Vagina (tissue), 2 donors: ENCODE results near the gene RYK. TPM values are rescaled to one million over a fixed set of nuclear protein-coding genes. Genes with fewer than 3 reads are reported as not detected.

Experiments
- DNase-seq, 2 donors: peaks; one replicate each; pipeline ENCODE4 v3.0.0-alpha.2; 2017; ENCODE audit errors: extremely low spot score in 2 of 2
- H3K27ac ChIP-seq: fragments of 200-600 bp; sonication (generic); one replicate; pipeline ENCODE4 v1.5.1; 2019
- H3K27me3 ChIP-seq: fragments of 200-600 bp; sonication (generic); one replicate; pipeline ENCODE4 v1.5.1; 2019
- H3K36me3 ChIP-seq, 2 donors: fragments of 200-600 bp; sonication (generic); one replicate each; pipeline ENCODE4 v1.5.1; 2017 to 2019
- H3K4me1 ChIP-seq: fragments of 200-600 bp; sonication (generic); one replicate; pipeline ENCODE4 v1.5.1; 2019
- H3K4me3 ChIP-seq, 2 donors: fragments of 200-600 bp; sonication (generic); 1 replicate in 1 of 2; 2 replicates in 1 of 2; pipeline ENCODE4 v1.5.1; 2016 to 2019
- H3K9me3 ChIP-seq: fragments of 200-600 bp; sonication (generic); one replicate; pipeline ENCODE4 v1.5.1; 2019
- CTCF ChIP-seq, 3 experiments: fragments of 450-650 bp in 2 of 3; fragments of 200-600 bp in 1 of 3; sonication (generic) in 1 of 3; IDR thresholded peaks; one replicate each; pipeline ENCODE4 v1.5.1; 2017 to 2019; ENCODE audit warnings: antibody characterized with exemption in 3 of 3, mild to moderate bottlenecking in 2 of 3, moderate library complexity in 2 of 3
- POLR2A ChIP-seq, 2 donors: fragments of 450-650 bp; IDR thresholded peaks; one replicate each; pipeline ENCODE4 v1.6.1; 2017; ENCODE audit warnings: antibody characterized with exemption in 2 of 2, mild to moderate bottlenecking in 2 of 2, moderate library complexity in 2 of 2
- POLR2AphosphoS5 ChIP-seq, 2 donors: sonication (generic); formaldehyde crosslinking; IDR thresholded peaks; one replicate each; pipeline ENCODE4 v1.9.0; 2017; ENCODE audit warnings: antibody characterized with exemption in 2 of 2, mild to moderate bottlenecking in 2 of 2, low read depth in 1 of 2; ENCODE audit not compliant: insufficient read depth in 1 of 2
- intact Hi-C: fragments of 100-400 bp; cut with DNase I; formaldehyde crosslinking; loops from one replicate; pipeline ENCODE4 v1.15.1; 2023
- total RNA-seq: library from RNA; depleted of rRNA; stranded (reverse); fragments of >200 nt; gene quantifications from one replicate; pipeline ENCODE4 v1.2.3, GENCODE V29; 2016

Gene RYK
- total RNA-seq, 1 donor from 2014 or later: 102 TPM

DNA sequence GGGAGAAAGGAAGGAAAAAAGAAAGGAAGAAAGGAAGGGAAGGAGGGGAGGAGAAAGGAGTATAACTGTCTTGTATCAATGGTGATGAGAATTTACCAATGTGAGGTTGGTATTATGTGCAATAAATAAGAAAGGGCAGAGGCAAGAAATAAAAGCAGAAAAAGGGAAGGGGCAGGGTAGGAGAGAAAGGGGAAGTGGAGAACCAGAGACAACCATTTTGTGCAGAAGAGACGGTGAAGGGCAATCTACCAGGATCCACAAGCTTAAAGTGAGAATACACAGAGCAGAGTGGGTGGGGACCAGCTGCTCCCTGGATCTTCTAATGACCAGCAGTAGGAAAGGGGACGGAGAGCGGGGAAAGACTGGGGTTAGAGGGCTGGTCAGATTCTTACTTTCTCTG, 114.1 kb downstream of the RYK start:
- H3K4me3 ChIP-seq: no peak overlapping the region
- DNase-seq: no peak
- H3K27me3 ChIP-seq: no peaks in the 10 kb centered on the region
- TF ChIP-seq CTCF (IDR thresholded peaks at IDR 0.05): no peak
- TF ChIP-seq POLR2AphosphoS5 (IDR thresholded peaks at IDR 0.05; ENCODE audit: insufficient read depth in 1 of 2, low read depth in 1 of 2): no peak
- TF ChIP-seq POLR2A (IDR thresholded peaks at IDR 0.05): no peak
- H3K4me1 ChIP-seq: no peaks in the 10 kb centered on the region
- intact Hi-C loops: no loop called here
- H3K9me3 ChIP-seq: no peaks in the 10 kb centered on the region
- H3K36me3 ChIP-seq: no peaks in the 10 kb centered on the region
- no peak overlapping the region for H3K27ac ChIP-seq

DNA sequence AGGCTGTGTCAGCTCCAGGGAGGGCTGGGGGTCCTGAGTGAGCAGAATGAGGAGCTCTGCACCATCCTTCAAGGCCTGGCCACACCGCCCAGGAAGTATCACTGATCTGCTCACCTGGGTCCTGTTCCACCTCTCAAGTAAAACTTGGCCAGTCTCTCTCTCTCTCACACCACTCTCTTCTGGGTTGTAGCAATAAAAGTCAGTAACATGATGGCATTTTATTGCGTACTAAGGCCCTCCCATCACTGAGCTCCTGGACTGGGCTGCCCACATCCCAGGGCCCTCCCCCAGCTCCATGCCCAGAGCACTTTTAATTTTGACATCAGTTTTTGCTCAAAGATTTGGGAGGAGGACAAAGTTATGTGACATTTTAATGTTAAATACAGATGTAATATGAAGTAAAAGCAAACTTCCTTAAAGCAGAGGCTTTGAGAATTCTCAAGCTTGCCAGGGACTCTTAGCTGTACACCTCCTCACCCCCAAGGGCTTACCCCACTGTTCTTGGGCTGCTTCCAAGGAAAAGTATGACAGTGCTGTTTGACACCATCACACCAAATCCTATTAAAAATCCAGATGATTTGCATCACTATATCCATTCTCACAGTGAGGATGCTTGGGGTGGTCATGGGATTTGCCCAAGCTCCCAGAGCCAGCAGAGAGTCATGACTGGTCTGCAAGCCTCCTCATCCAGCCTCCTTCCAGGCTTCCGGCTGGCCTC, 115.8 kb downstream of the RYK start:
- DNase-seq: no peak
- no peaks in the 10 kb centered on the region for H3K27me3 ChIP-seq
- TF ChIP-seq POLR2A (IDR thresholded peaks at IDR 0.05) (no peak), CTCF (IDR thresholded peaks at IDR 0.05) (no peak), POLR2AphosphoS5 (IDR thresholded peaks at IDR 0.05; ENCODE audit: insufficient read depth in 1 of 2, low read depth in 1 of 2) (no peak)
- H3K4me3 ChIP-seq: no peak overlapping the region
- no peaks in the 10 kb centered on the region for H3K9me3 ChIP-seq
- no peaks in the 10 kb centered on the region for H3K4me1 ChIP-seq
- H3K27ac ChIP-seq: no peak overlapping the region
- no peaks in the 10 kb centered on the region for H3K36me3 ChIP-seq
- intact Hi-C loops: no loop called here

DNA sequence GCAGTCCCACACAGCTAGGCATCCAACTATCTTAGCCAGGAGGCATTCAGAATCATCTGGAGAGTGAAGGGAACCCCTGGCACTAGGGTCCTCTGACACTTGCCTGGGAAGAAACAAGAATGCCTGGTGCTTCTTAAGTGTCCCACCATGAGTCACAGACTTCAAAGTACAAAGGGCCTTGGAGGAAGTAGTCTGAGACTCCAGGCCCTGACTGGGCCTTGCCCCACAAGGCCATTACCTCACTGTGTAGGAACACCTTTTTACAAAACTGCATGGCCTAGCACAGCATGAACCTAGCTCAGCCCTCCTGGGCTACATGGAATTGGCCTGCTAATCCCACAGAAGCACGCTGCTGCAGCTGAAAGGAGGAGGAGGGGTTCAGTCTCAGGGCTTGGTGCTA, 116.4 kb downstream of the RYK start:
- no peaks in the 10 kb centered on the region for H3K27me3 ChIP-seq
- H3K9me3 ChIP-seq: no peaks in the 10 kb centered on the region
- no peak overlapping the region for H3K27ac ChIP-seq
- no peak for TF ChIP-seq CTCF (IDR thresholded peaks at IDR 0.05)
- no peak for TF ChIP-seq POLR2A (IDR thresholded peaks at IDR 0.05)
- TF ChIP-seq POLR2AphosphoS5 (IDR thresholded peaks at IDR 0.05; ENCODE audit: insufficient read depth in 1 of 2, low read depth in 1 of 2): no peak
- no peaks in the 10 kb centered on the region for H3K36me3 ChIP-seq
- intact Hi-C loops: no loop called here
- no peak for DNase-seq
- no peak overlapping the region for H3K4me3 ChIP-seq
- no peaks in the 10 kb centered on the region for H3K4me1 ChIP-seq

DNA sequence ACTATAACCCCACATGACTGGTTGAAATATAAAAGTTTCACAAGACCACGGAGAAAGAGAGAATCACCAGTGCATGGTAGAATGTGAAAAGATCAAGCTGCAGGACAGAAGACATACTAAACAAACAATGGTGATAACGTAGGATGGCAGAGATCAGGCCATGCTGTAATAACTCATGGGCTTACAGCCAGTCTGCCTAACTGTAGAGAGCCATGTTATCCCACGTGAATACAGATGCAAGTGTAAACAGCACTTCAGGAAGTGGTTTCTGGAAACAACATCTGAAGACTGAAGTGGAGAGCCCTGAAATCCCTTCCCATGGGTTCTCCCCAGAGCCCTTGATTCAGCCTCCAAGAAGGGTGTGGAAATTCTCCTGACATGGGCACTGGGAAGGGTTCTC, 117.7 kb downstream of the RYK start:
- Histone ChIP-seq H3K36me3 (peaks cover 0 to 6% of the 10 kb centered on the region in 2 donors), H3K4me3 (no peak overlapping the region), H3K27me3 (no peaks in the 10 kb centered on the region), H3K27ac (no peak overlapping the region), H3K4me1 (no peaks in the 10 kb centered on the region), H3K9me3 (no peaks in the 10 kb centered on the region)
- TF ChIP-seq POLR2A (IDR thresholded peaks at IDR 0.05): no peak
- no peak for TF ChIP-seq CTCF (IDR thresholded peaks at IDR 0.05)
- no peak for TF ChIP-seq POLR2AphosphoS5 (IDR thresholded peaks at IDR 0.05; ENCODE audit: insufficient read depth in 1 of 2, low read depth in 1 of 2)
- intact Hi-C loops: no loop called here
- DNase-seq: no peak

GRCh38 chr3:134126153-134126552, 124.5 kb downstream of the RYK start:
- TF ChIP-seq CTCF (IDR thresholded peaks at IDR 0.05) (no peak), POLR2A (IDR thresholded peaks at IDR 0.05) (no peak), POLR2AphosphoS5 (IDR thresholded peaks at IDR 0.05; ENCODE audit: insufficient read depth in 1 of 2, low read depth in 1 of 2) (no peak)
- Histone ChIP-seq H3K9me3 (no peaks in the 10 kb centered on the region), H3K4me1 (no peaks in the 10 kb centered on the region), H3K27me3 (no peaks in the 10 kb centered on the region), H3K27ac (no peak overlapping the region), H3K4me3 (no peak overlapping the region), H3K36me3 (peaks cover 0 to 6% of the 10 kb centered on the region in 2 donors)
- no peak for DNase-seq
- intact Hi-C loops: no loop called here
